ENCODE data around the gene RTP2.

RTP2 gene

GRCh38 chr3:187735383-187735782, 33.0 kb upstream of the RTP2 start:
- DNase-seq (ENCODE audit: insufficient read length, low spot score) (no peak), FAIRE-seq (no peak)
- TF ChIP-seq POLR2A (IDR thresholded peaks at IDR 0.05; ENCODE audit: low read depth, low read length), result no peak

DNA sequence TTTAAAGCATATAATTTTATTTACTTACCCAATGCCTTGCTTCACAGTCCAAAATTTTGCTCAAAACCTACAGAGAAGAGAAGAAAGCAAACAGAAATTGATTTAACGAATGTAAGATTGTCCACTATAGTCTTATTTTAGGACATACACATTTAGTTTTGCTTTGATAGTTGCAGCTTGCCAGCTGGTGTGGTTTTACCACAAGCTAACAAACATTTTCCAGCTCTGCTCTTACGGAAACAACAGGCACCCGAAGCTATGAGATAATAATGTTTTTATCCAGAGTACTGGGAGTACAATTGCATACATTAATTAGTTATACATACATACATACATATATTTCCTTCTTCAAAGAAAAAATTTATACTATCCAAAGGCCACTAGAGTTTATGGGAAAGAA, 32.5 kb upstream of the RTP2 start:
- DNase-seq (ENCODE audit: insufficient read length, low spot score), result no peak
- no peak for FAIRE-seq
- no peak for TF ChIP-seq POLR2A (IDR thresholded peaks at IDR 0.05; ENCODE audit: low read depth, low read length)

GRCh38 chr3:187733371-187733770, 31.0 kb upstream of the RTP2 start:
- FAIRE-seq (no peak), DNase-seq (ENCODE audit: insufficient read length, low spot score) (no peak)
- TF ChIP-seq POLR2A (IDR thresholded peaks at IDR 0.05; ENCODE audit: low read depth, low read length), result no peak

DNA sequence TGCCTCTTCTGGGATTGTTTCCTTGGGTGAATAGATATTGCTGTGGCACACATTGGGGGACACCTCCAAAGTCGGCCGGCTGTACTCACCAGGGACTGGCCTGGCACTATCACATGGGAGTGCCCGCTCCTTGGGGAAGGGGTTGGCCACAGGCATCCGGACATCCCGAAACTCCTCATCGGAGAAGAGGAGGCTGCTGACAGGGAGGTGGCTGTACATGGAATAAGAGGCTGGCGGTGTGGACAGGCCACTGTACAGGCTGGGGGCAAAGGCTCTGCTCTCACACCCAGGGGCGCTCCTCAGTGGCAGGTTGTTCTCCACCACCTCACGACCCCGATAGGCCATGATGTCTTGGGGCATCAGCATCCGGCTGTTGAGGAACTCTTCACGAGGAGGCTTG, 27.2 kb upstream of the RTP2 start:
- FAIRE-seq (no peak), DNase-seq (ENCODE audit: insufficient read length, low spot score) (no peak)
- no peak for TF ChIP-seq POLR2A (IDR thresholded peaks at IDR 0.05; ENCODE audit: low read depth, low read length)

GRCh38 chr3:187728940-187729583, 26.7 kb upstream of the RTP2 start:
- no peak for TF ChIP-seq POLR2A (IDR thresholded peaks at IDR 0.05; ENCODE audit: low read depth, low read length)
- FAIRE-seq (no peak), DNase-seq (ENCODE audit: insufficient read length, low spot score) (no peak)

DNA sequence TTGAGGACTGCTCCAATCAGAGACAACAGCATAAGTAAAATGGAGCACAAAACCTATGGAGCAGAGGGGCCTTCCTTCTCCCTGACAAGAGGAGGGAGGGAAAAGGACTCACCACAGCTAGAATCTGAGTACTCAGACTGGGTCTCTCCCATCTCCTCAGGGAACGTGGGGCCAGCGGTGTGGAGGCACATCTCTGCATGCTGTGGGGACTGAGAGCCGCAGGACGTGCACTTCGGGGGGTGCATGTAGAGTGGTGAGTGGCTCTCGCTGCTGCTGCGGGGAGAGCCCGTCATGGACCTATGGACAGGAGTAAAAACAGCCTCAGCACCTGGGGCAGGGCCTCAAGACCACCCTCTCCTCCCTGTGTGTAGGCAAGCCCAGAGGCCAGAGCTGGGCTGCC, 25.9 kb upstream of the RTP2 start:
- no peak for TF ChIP-seq POLR2A (IDR thresholded peaks at IDR 0.05; ENCODE audit: low read depth, low read length)
- FAIRE-seq (no peak), DNase-seq (ENCODE audit: insufficient read length, low spot score) (no peak)

DNA sequence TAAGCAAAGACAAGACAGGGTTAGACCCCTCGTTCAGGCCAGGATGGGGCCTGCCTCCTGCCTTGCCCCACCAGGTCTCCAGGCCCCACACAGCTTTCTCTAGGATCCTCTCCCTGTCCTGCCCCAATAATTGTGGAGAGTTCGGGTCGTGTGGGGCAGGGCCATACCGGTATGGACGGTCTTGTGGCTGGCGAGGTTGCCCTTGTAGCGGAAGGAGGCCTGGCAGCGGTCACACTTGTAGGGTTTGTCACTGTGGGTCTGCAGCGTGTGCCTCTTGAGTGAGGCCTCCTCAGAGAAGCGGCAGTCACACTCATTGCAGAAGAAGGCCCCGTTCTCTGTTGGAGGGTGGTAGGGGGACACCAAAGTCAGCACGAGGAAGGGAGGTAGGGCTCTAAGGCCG, 24.2 kb upstream of the RTP2 start:
- DNase-seq (ENCODE audit: insufficient read length, low spot score) (no peak), FAIRE-seq (no peak)
- no peak for TF ChIP-seq POLR2A (IDR thresholded peaks at IDR 0.05; ENCODE audit: low read depth, low read length)

GRCh38 chr3:187725653-187726370, 23.5 kb upstream of the RTP2 start:
- FAIRE-seq (no peak), DNase-seq (ENCODE audit: insufficient read length, low spot score) (no peak)

GRCh38 chr3:187725224-187725623, 22.9 kb upstream of the RTP2 start:
- no peak for DNase-seq (ENCODE audit: insufficient read length, low spot score)
- no peak for TF ChIP-seq POLR2A (IDR thresholded peaks at IDR 0.05; ENCODE audit: low read depth, low read length)
- FAIRE-seq, result no peak

More at GRCh38 chr3:187725653-187726370, 23.5 kb upstream of the RTP2 start:
- no peak for TF ChIP-seq POLR2A (IDR thresholded peaks at IDR 0.05; ENCODE audit: low read depth, low read length)

- TF ChIP-seq POLR2A (IDR thresholded peaks at IDR 0.05; ENCODE audit: low read depth, low read length), result no peak
- FAIRE-seq (no peak), DNase-seq (ENCODE audit: insufficient read length, low spot score) (no peak)
Observed at GRCh38 chr3:187722206-187722612, 19.9 kb upstream of the RTP2 start.

DNA sequence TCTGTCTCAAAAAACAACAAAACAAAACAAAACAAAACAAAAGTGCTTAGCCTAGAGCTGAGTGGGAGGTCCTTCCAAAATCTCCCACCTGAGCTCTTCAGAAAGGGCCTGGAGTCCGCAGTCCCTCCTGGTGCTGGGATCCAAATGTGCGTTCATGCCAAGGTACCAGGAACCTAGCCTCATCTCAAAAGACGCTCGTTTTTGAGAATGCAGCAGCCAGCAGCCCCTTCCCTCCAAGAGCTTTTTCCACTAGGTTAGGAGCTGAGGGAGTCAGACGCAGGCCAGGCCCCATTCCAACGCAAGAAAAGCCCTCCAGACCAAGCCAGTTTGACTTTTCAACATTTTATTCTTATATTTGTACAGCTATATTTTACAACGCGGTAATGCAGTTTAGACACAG, 18.7 kb upstream of the RTP2 start:
- no peak for FAIRE-seq
- DNase-seq (ENCODE audit: insufficient read length, low spot score), result no peak
- TF ChIP-seq POLR2A (IDR thresholded peaks at IDR 0.05; ENCODE audit: low read depth, low read length), result no peak

DNA sequence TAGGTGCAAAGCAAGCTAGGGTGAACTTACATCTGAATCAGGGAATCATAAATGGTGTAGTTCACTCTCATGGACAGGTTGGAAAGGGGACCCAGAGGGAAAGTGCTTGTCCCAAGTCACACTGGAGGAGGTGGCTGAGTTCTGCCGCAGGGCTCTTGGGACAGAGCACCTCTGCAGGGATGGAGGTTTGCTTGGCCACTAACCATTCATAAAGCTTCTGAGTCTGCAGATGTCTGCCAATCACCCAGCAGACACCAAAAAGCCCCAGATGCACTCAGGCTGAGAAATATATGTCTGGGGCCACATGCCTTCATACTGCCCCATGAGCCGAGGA, 17.9 kb upstream of the RTP2 start:
- FAIRE-seq, result no peak
- no peak for DNase-seq (ENCODE audit: insufficient read length, low spot score)
- no peak for TF ChIP-seq POLR2A (IDR thresholded peaks at IDR 0.05; ENCODE audit: low read depth, low read length)

- no peak for FAIRE-seq
- DNase-seq (ENCODE audit: insufficient read length, low spot score), result no peak
- no peak for TF ChIP-seq POLR2A (IDR thresholded peaks at IDR 0.05; ENCODE audit: low read depth, low read length)
Observed at GRCh38 chr3:187719628-187720336, 17.4 kb upstream of the RTP2 start.

- FAIRE-seq (no peak), DNase-seq (ENCODE audit: insufficient read length, low spot score) (no peak)
- TF ChIP-seq POLR2A (IDR thresholded peaks at IDR 0.05; ENCODE audit: low read depth, low read length), result no peak
Observed at GRCh38 chr3:187718802-187719201, 16.4 kb upstream of the RTP2 start.

- FAIRE-seq (no peak), DNase-seq (ENCODE audit: insufficient read length, low spot score) (no peak)
- TF ChIP-seq POLR2A (IDR thresholded peaks at IDR 0.05; ENCODE audit: low read depth, low read length), result no peak
Observed at GRCh38 chr3:187717572-187717971, 15.2 kb upstream of the RTP2 start.

All from H54 (cell line).